HepG2 (cell line): ENCODE measurements around the gene SGPL1. TPM values are rescaled to one million over a fixed set of nuclear protein-coding genes. Genes with fewer than 3 reads are reported as not detected.
A peak's percentile ranks its signal among the peaks of the same experiment; 100 is the strongest.

ENCODE experiments used
- ARNT ChIP-seq: fragments of 450-650 bp; IDR thresholded peaks from 2 replicates; pipeline ENCODE4 v1.6.1; 2017
- FUBP1 ChIP-seq: sonication (generic); formaldehyde crosslinking; IDR thresholded peaks from 2 replicates; pipeline ENCODE4 v1.5.1; 2020; ENCODE audit warnings: missing genetic modification reagents, mild to moderate bottlenecking, borderline replicate concordance
- GATA4 ChIP-seq: sonication (generic); IDR thresholded peaks from 2 replicates; pipeline ENCODE4 v1.6.1; 2016; ENCODE audit warnings: antibody characterized with exemption, low read depth, borderline replicate concordance
- HNF4A ChIP-seq: sonication (generic); formaldehyde crosslinking; IDR thresholded peaks from 2 replicates; pipeline ENCODE4 v1.4.0; 2020; ENCODE audit warnings: missing genetic modification reagents
- HNF4G ChIP-seq, 2 experiments: sonication (generic) in 1 of 2; formaldehyde crosslinking in 1 of 2; IDR thresholded peaks; 2 replicates each; pipeline versions ENCODE4 v1.4.0 to v1.6.1; 2011 to 2020; ENCODE audit warnings: borderline replicate concordance in 2 of 2, low read depth in 2 of 2, mild to moderate bottlenecking in 2 of 2, low read length in 1 of 2, missing genetic modification reagents in 1 of 2, moderate library complexity in 1 of 2
- MATR3 ChIP-seq: sonication (generic); formaldehyde crosslinking; IDR thresholded peaks from 2 replicates; pipeline ENCODE4 v1.4.0; 2020; ENCODE audit warnings: missing genetic modification reagents
- MED1 ChIP-seq: sonication (generic); formaldehyde crosslinking; IDR thresholded peaks from 2 replicates; pipeline ENCODE4 v1.4.0; 2020; ENCODE audit warnings: missing genetic modification reagents
- NFIC ChIP-seq: IDR thresholded peaks from 2 replicates; pipeline ENCODE4 v1.6.1; 2012; ENCODE audit warnings: mild to moderate bottlenecking, low read length, inconsistent platforms
- NFKB2 ChIP-seq: sonication (generic); formaldehyde crosslinking; IDR thresholded peaks from 2 replicates; pipeline ENCODE4 v1.4.0; 2020; ENCODE audit warnings: missing genetic modification reagents, borderline replicate concordance
- RFXANK ChIP-seq: IDR thresholded peaks from 2 replicates; pipeline ENCODE4 v1.6.1; 2016
- RNF219 ChIP-seq: sonication (generic); formaldehyde crosslinking; IDR thresholded peaks from 2 replicates; pipeline ENCODE4 v1.5.0; 2020; ENCODE audit warnings: mild to moderate bottlenecking, missing genetic modification reagents
- SKI ChIP-seq: fragments of 450-650 bp; IDR thresholded peaks from one replicate; pipeline ENCODE4 v1.6.1; 2018; ENCODE audit warnings: mild to moderate bottlenecking; ENCODE audit not compliant: partially characterized antibody
- TAF15 ChIP-seq: fragments of 200-400 bp; formaldehyde crosslinking; IDR thresholded peaks from one replicate; pipeline ENCODE4 v1.6.1; 2018; ENCODE audit warnings: mild to moderate bottlenecking, low read depth, low read length; ENCODE audit not compliant: poor library complexity, severe bottlenecking
- TBX2 ChIP-seq: sonication (generic); formaldehyde crosslinking; IDR thresholded peaks from 2 replicates; pipeline ENCODE4 v1.5.0; 2020; ENCODE audit warnings: missing genetic modification reagents, mild to moderate bottlenecking, borderline replicate concordance
- THAP11 ChIP-seq: IDR thresholded peaks from 2 replicates; pipeline ENCODE4 v1.6.1; 2016; ENCODE audit warnings: missing biosample characterization, missing genetic modification reagents
- U2AF2 ChIP-seq: fragments of 200-400 bp; formaldehyde crosslinking; IDR thresholded peaks from 2 replicates; pipeline ENCODE4 v1.6.1; 2017; ENCODE audit warnings: low read depth, mild to moderate bottlenecking, low read length
- YEATS2 ChIP-seq: sonication (generic); formaldehyde crosslinking; IDR thresholded peaks from 2 replicates; pipeline ENCODE4 v1.4.0; 2020; ENCODE audit warnings: missing genetic modification reagents, borderline replicate concordance
- ZFP36 ChIP-seq: fragments of 150-350 bp; IDR thresholded peaks from 2 replicates; pipeline ENCODE4 v1.6.1; 2018; ENCODE audit warnings: borderline replicate concordance, low read length, low read depth; ENCODE audit not compliant: partially characterized antibody
- ZNF335 ChIP-seq: sonication (generic); formaldehyde crosslinking; IDR thresholded peaks from 2 replicates; pipeline ENCODE4 v1.4.0; 2020; ENCODE audit warnings: missing genetic modification reagents
- ZNF34 ChIP-seq: sonication (generic); formaldehyde crosslinking; IDR thresholded peaks from 2 replicates; pipeline ENCODE4 v1.4.0; 2020; ENCODE audit warnings: mild to moderate bottlenecking, missing genetic modification reagents, borderline replicate concordance
- ZNF484 ChIP-seq: sonication (generic); formaldehyde crosslinking; IDR thresholded peaks from 2 replicates; pipeline ENCODE4 v1.5.1; 2020; ENCODE audit warnings: mild to moderate bottlenecking, low read depth, missing genetic modification reagents, borderline replicate concordance
- ZNF570 ChIP-seq: sonication (generic); formaldehyde crosslinking; IDR thresholded peaks from 2 replicates; pipeline ENCODE4 v1.4.0; 2020; ENCODE audit warnings: mild to moderate bottlenecking, missing genetic modification reagents, borderline replicate concordance
- ZSCAN12 ChIP-seq: sonication (generic); formaldehyde crosslinking; IDR thresholded peaks from 2 replicates; pipeline ENCODE4 v1.9.0; 2021; ENCODE audit warnings: mild to moderate bottlenecking, missing genetic modification reagents
- polyA plus RNA-seq, 8 experiments: library from polyadenylated mRNA; depleted of rRNA in 3 of 8; stranded (reverse) in 7 of 8; unstranded in 1 of 8; fragments of >200 nt; fragmentation: Illumina TruSeq in 4 of 8; extraction: Trizol in 4 of 8; gene quantifications; 2 replicates each; pipeline versions ENCODE4 v1.2.1 to v1.2.3, GENCODE V29; 2011 to 2016; ENCODE audit warnings: low read depth in 4 of 8, missing spikeins in 1 of 8, mixed read lengths in 1 of 8; ENCODE audit not compliant: insufficient read depth in 1 of 8
- total RNA-seq, 5 experiments: library from RNA; depleted of rRNA; stranded (reverse); fragments of >200 nt; fragmentation: Illumina TruSeq; extraction: Trizol; gene quantifications; 2 replicates each; pipeline ENCODE4 v1.2.3, GENCODE V29; 2016; ENCODE audit warnings: low read depth in 1 of 5
- TF ChIP-seq, protein P1 (sequence below): sonication (generic); formaldehyde crosslinking; conservative IDR thresholded peaks from 2 replicates; pipeline ENCODE4 v1.4.0; 2020; ENCODE audit warnings: missing genetic modification reagents
- TF ChIP-seq, protein P2 (sequence below): sonication (generic); formaldehyde crosslinking; IDR thresholded peaks from 2 replicates; pipeline ENCODE4 v1.5.0; 2020; ENCODE audit warnings: mild to moderate bottlenecking, low read depth, missing genetic modification reagents, borderline replicate concordance
- TF ChIP-seq, protein P3 (sequence below): sonication (generic); formaldehyde crosslinking; IDR thresholded peaks from 2 replicates; pipeline ENCODE4 v1.8.0; 2023; ENCODE audit warnings: mild to moderate bottlenecking, missing genetic modification reagents

Gene SGPL1
- total and polyA plus RNA-seq, 2 of the 13 experiments (the other 11 are each of a cell fraction or from before 2014, with no cell fraction given), result 17.6 to 25.0 TPM

DNA sequence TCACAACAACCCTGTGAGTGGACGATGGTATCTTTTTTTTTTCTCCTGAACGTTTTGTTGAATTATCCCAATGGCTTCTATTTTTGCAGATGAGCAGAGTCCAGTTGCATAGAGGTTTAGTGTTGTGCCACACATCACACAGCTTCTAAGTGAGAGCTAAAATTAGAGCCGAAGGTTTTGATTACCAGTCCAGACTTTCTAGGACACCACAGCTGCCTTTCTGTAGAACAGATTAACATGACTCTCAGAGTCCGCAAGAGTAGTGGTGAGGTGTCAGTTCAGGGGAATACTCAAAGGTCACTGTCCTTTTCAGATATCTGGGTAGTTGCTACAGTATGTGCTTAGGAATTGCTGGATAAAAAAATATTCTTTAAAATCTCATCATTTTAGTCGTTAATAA, 13.8 kb downstream of the SGPL1 start (continued):
- TF ChIP-seq RNF219 (no peak), MED1 (CRISPR knock-in tag) (no peak), ARNT (no peak), THAP11 (CRISPR knock-in tag) (no peak), HNF4G (IDR thresholded peaks at IDR 0.05; ENCODE audit: borderline replicate concordance, low read depth, low read length) (no peak), HNF4G (CRISPR knock-in tag; IDR thresholded peaks at IDR 0.05; ENCODE audit: borderline replicate concordance, low read depth) (no peak), GATA4 (no peak), SKI (no peak), HNF4A (CRISPR knock-in tag) (peak; percentile 64), FUBP1 (CRISPR knock-in tag) (no peak), TAF15 (no peak), NFKB2 (no peak), YEATS2 (CRISPR knock-in tag) (no peak), RFXANK (CRISPR knock-in tag) (no peak), ZSCAN12 (no peak), ZNF34 (CRISPR knock-in tag) (no peak), TBX2 (CRISPR knock-in tag) (peak; percentile 31; the same call in 1 of the 2 replicates), ZNF335 (CRISPR knock-in tag) (no peak), MATR3 (CRISPR knock-in tag) (no peak), ZNF484 (CRISPR knock-in tag) (no peak), U2AF2 (no peak), ZNF570 (CRISPR knock-in tag) (no peak), ZFP36 (no peak), NFIC (no peak)
- TF ChIP-seq, protein P1, sequence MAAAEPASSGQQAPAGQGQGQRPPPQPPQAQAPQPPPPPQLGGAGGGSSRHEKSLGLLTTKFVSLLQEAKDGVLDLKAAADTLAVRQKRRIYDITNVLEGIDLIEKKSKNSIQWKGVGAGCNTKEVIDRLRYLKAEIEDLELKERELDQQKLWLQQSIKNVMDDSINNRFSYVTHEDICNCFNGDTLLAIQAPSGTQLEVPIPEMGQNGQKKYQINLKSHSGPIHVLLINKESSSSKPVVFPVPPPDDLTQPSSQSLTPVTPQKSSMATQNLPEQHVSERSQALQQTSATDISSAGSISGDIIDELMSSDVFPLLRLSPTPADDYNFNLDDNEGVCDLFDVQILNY (CRISPR knock-in tag), result no peak
- TF ChIP-seq, protein P2, sequence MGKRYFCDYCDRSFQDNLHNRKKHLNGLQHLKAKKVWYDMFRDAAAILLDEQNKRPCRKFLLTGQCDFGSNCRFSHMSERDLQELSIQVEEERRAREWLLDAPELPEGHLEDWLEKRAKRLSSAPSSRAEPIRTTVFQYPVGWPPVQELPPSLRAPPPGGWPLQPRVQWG, result no peak
- TF ChIP-seq, protein P3, sequence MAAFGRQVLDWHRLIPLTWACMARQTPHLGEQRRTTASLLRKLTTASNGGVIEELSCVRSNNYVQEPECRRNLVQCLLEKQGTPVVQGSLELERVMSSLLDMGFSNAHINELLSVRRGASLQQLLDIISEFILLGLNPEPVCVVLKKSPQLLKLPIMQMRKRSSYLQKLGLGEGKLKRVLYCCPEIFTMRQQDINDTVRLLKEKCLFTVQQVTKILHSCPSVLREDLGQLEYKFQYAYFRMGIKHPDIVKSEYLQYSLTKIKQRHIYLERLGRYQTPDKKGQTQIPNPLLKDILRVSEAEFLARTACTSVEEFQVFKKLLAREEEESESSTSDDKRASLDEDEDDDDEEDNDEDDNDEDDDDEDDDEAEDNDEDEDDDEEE (CRISPR knock-in tag), result no peak
